Measurements from ENCODE around the gene RUNX2. TPM values are rescaled to one million over a fixed set of nuclear protein-coding genes. Genes with fewer than 3 reads are reported as not detected.
A peak's percentile ranks its signal among the peaks of the same experiment; 100 is the strongest.

The RUNX2 gene
- total RNA-seq, 2 donors from 2014 or later, result 6.7 to 29.5 TPM

DNA sequence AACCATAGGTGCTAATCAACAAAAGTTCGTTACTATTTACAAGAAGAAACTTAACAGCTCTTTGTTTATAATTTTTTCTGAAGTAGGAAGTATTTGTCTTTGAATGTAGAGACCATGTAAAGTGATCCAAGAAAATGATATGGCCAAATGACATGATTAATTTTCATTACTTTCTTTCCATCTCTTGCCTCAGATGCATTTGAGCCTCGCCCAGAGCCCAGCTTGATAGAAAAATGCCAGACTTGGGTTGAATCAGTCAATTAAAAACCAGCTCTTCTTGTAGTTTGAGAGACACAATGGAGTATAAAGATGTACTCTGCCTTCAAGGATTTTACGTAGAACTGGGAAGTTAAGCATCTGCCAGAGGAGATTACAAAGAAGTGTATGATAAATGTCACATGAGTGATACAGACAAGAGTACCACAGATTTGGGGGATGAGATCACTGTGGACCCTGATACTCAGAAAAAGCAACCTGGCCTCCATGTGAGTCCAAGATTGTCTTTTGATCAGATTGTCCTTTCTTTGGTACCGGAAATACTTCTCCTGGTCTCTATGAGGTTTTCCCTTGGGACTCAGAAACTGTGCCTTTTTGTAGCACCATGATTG lies 142.1 kb downstream of the RUNX2 start:
- H3K27ac Mint-ChIP-seq, result peak overlapping the region in 1 of 2 donors; percentile 38
- no peaks in the 10 kb centered on the region for H3K36me3 Mint-ChIP-seq
- no peak overlapping the region for H3K4me3 Mint-ChIP-seq
- DNase-seq (ENCODE audit: low spot score) (no peak), ATAC-seq (no peak)
- H3K4me1 Mint-ChIP-seq (ENCODE audit: low read depth in 2 of 2), result peaks cover 4 to 39% of the 10 kb centered on the region in 2 donors
- H3K9me3 Mint-ChIP-seq, result no peaks in the 10 kb centered on the region
- peaks cover 0 to 5% of the 10 kb centered on the region in 2 donors for H3K27me3 Mint-ChIP-seq

DNA sequence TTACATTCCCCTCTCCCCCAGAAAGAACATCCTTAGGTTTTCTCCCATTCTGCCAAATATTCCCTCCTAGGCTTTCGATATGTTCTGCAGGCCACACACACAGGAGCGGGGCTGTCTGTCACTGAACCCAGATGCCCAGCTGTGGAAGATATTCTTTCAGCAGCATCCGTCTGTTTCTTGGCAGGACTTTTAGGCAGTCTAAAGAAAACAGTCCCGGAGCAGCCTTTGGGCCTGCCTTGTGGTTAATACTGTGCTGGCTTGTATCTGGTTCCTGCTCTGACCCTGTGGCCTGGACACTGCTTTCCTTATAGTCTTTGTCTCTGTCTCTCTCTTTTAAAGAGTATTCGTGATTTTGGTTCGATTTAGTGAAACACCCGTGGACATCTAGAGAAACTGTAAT lies 144.3 kb downstream of the RUNX2 start:
- peaks cover 4 to 39% of the 10 kb centered on the region in 2 donors for H3K4me1 Mint-ChIP-seq (ENCODE audit: low read depth in 2 of 2)
- H3K36me3 Mint-ChIP-seq, result no peaks in the 10 kb centered on the region
- H3K4me3 Mint-ChIP-seq, result peak overlapping the region; percentile 0
- ATAC-seq, result no peak
- DNase-seq (ENCODE audit: low spot score), result no peak
- H3K27me3 Mint-ChIP-seq, result peaks cover 0 to 2% of the 10 kb centered on the region in 2 donors
- H3K27ac Mint-ChIP-seq, result peak overlapping the region in 1 of 2 donors; percentile 38
- no peaks in the 10 kb centered on the region for H3K9me3 Mint-ChIP-seq

DNA sequence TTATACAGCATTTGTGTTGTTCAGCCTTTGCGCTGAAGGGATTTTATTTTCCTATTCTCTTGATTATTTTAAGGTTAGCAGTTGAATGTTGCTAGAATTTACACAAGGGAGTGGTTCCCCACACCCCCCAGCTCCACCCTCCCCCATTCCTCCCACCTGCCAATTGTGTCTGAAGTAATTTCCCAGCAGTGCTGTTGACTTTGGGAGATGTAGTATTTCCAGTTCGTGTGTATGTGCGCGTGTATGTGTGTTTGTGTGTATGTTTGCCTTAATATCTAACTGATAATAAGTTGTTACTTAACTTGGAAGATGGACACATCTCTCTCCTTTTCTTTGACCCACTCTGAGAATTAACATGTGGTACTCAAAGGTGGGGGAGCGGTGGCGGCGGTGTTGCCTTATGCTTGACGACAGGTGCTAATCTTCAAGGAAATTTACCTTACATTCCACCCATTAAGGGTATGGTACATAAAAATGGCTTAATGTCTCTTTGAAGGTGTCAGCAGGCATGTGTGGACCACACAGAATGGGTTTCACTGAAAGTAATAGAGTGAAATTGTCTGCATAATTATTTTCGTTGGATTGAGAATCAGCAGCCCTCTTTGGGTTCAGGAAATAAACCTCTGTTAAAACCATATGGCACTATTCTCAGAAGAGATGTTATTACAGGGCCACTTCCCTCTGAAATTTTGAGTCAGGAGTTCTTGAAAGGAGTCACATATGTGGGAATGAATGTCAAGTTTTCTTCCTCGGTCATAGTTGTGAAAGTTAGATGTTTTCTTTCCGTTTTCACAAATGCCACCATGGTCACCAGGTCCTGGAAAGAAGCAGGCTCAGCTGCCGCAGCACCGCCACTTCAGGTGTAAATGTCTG lies 145.2 kb downstream of the RUNX2 start:
- Mint-ChIP-seq H3K4me1 (ENCODE audit: low read depth in 2 of 2) (peaks cover 4 to 33% of the 10 kb centered on the region in 2 donors), H3K4me3 (peak overlapping the region; percentile 21), H3K36me3 (no peaks in the 10 kb centered on the region), H3K27me3 (no peaks in the 10 kb centered on the region), H3K9me3 (no peaks in the 10 kb centered on the region), H3K27ac (peak overlapping the region in 1 of 2 donors; percentile 38)
- ATAC-seq (peak in 1 of 2 donors; percentile 63), DNase-seq (ENCODE audit: low spot score) (no peak)

GRCh38 chr6:45474376-45474775 lies 146.2 kb downstream of the RUNX2 start:
- Mint-ChIP-seq H3K27me3 (no peaks in the 10 kb centered on the region), H3K4me3 (no peak overlapping the region), H3K4me1 (ENCODE audit: low read depth in 2 of 2) (peaks cover 4 to 33% of the 10 kb centered on the region in 2 donors), H3K36me3 (no peaks in the 10 kb centered on the region), H3K27ac (peak overlapping the region in 1 of 2 donors; percentile 38), H3K9me3 (no peaks in the 10 kb centered on the region)
- DNase-seq (ENCODE audit: low spot score) (no peak), ATAC-seq (no peak)

DNA sequence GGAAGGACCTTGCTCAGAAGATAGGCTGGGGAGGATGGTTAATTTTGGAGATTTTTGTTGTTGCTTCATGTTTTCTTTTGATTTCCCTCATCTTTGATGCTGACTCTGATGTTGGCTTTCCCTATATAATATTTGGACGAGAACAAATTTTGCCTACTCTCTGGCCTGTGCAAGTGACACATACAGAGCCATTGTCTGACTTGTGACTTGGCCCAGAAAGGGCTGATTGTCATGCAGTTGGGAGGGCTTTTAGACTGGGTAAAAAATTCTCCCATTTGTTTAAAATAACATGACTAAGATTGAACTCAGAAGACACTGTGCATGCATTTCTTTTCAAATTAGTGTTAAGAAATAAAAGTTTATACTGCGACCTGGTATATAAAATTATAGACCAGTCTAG lies 148.2 kb downstream of the RUNX2 start:
- H3K27ac Mint-ChIP-seq, result no peak overlapping the region

GRCh38 chr6:45477278-45477677 lies 149.1 kb downstream of the RUNX2 start:
- Mint-ChIP-seq H3K9me3 (no peaks in the 10 kb centered on the region), H3K4me1 (ENCODE audit: low read depth in 2 of 2) (peaks cover 0 to 38% of the 10 kb centered on the region in 2 donors), H3K4me3 (no peak overlapping the region), H3K36me3 (peaks cover 6% of the 10 kb centered on the region), H3K27me3 (no peaks in the 10 kb centered on the region), H3K27ac (no peak overlapping the region)
- no peak for ATAC-seq
- no peak for DNase-seq (ENCODE audit: low spot score)

More for the DNA sequence above, 148.2 kb downstream of the RUNX2 start:
- Mint-ChIP-seq H3K4me1 (ENCODE audit: low read depth in 2 of 2) (peaks cover 0 to 41% of the 10 kb centered on the region in 2 donors), H3K36me3 (peaks cover 6% of the 10 kb centered on the region), H3K9me3 (no peaks in the 10 kb centered on the region), H3K4me3 (no peak overlapping the region), H3K27me3 (no peaks in the 10 kb centered on the region)
- DNase-seq (ENCODE audit: low spot score), result no peak
- ATAC-seq, result no peak

GRCh38 chr6:45477790-45478189 lies 149.7 kb downstream of the RUNX2 start:
- Mint-ChIP-seq H3K4me1 (ENCODE audit: low read depth in 2 of 2) (peaks cover 0 to 33% of the 10 kb centered on the region in 2 donors), H3K27me3 (no peaks in the 10 kb centered on the region), H3K4me3 (no peak overlapping the region), H3K36me3 (peaks cover 6% of the 10 kb centered on the region), H3K9me3 (no peaks in the 10 kb centered on the region), H3K27ac (no peak overlapping the region)
- no peak for DNase-seq (ENCODE audit: low spot score)
- no peak for ATAC-seq

DNA sequence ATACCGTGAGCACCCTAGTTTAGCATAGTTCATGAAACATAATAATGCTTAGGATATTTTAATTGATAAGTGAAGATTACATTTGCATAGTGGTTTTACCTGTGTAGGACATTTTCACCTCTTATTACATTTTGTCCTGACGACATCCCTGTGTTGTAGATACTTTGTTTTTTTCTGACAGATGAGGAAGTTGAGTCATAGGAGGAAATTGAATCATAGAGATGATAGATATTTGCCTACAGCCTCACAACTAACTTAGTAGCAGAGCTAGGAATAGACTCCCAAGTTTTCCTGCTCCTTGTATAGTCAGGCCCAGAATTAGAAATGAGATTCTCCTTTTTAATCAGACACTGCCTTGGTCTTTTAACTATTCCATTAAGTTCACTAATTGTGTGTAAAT lies 150.1 kb downstream of the RUNX2 start:
- H3K4me1 Mint-ChIP-seq (ENCODE audit: low read depth in 2 of 2), result peaks cover 0 to 28% of the 10 kb centered on the region in 2 donors
- no peaks in the 10 kb centered on the region for H3K27me3 Mint-ChIP-seq
- peaks cover 6% of the 10 kb centered on the region for H3K36me3 Mint-ChIP-seq
- ATAC-seq (peak; percentile 55 to 66), DNase-seq (ENCODE audit: low spot score) (no peak)
- no peak overlapping the region for H3K4me3 Mint-ChIP-seq
- H3K9me3 Mint-ChIP-seq, result no peaks in the 10 kb centered on the region
- H3K27ac Mint-ChIP-seq, result no peak overlapping the region

GRCh38 chr6:45479834-45480751 lies 152.0 kb downstream of the RUNX2 start:
- Mint-ChIP-seq H3K27ac (peak overlapping the region in 1 of 2 donors; percentile 63), H3K36me3 (peaks cover 6% of the 10 kb centered on the region), H3K27me3 (no peaks in the 10 kb centered on the region), H3K4me3 (peak overlapping the region; percentile 38), H3K9me3 (no peaks in the 10 kb centered on the region), H3K4me1 (ENCODE audit: low read depth in 2 of 2) (peaks cover 0 to 32% of the 10 kb centered on the region in 2 donors)
- peak; percentile 59 to 76 for ATAC-seq
- no peak for DNase-seq (ENCODE audit: low spot score)

- Mint-ChIP-seq H3K27me3 (no peaks in the 10 kb centered on the region), H3K4me1 (ENCODE audit: low read depth in 2 of 2) (peaks cover 0 to 37% of the 10 kb centered on the region in 2 donors), H3K9me3 (no peaks in the 10 kb centered on the region), H3K36me3 (peaks cover 6% of the 10 kb centered on the region), H3K4me3 (peak overlapping the region; percentile 38), H3K27ac (peak overlapping the region in 1 of 2 donors; percentile 63)
- ATAC-seq (no peak), DNase-seq (ENCODE audit: low spot score) (no peak)
Measured at GRCh38 chr6:45480752-45481415, 152.8 kb downstream of the RUNX2 start.

DNA sequence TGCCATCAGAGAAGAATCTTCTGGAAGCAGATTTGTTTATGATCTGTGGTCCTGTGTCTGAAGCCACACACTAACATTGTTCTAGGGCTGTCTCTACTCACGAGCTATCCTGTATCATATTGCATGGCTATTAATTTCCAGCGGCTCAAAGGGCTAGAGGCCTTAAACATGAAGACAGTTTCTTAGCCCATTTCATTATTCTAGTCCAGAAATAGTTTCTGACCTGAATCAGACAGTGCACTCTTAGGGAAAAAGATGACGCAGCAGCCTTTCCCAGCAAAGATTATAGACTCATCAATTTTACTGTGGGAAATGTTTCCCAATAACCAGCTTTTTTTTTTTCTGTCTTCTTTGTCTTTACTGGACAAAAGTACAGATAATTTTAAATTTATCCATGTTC lies 154.9 kb downstream of the RUNX2 start:
- H3K27ac Mint-ChIP-seq, result no peak overlapping the region
- H3K36me3 Mint-ChIP-seq, result peaks cover 6% of the 10 kb centered on the region
- H3K4me3 Mint-ChIP-seq, result no peak overlapping the region
- H3K9me3 Mint-ChIP-seq, result no peaks in the 10 kb centered on the region
- no peaks in the 10 kb centered on the region for H3K27me3 Mint-ChIP-seq
- no peak for ATAC-seq
- no peak for DNase-seq (ENCODE audit: low spot score)
- peaks cover 0 to 57% of the 10 kb centered on the region in 2 donors for H3K4me1 Mint-ChIP-seq (ENCODE audit: low read depth in 2 of 2)

DNA sequence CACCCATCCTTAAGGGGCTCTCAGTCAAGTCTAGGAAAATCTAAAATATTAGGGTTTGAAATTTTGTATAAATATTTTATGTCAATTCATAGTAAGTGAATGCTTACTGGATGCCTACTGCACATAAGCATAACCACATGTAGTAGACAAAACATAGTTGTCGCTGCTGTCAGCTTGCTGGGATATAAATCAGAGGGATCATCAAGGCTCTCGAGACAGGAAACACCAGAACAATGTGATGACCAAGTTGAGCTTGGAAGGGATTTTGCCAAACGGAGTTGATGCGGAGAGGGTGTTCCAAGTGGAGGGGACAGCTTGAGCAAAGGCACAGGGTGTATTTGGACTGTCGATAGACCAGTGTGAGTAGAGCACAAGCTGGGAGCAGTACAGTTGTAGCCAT lies 155.4 kb downstream of the RUNX2 start:
- H3K36me3 Mint-ChIP-seq, result peaks cover 6% of the 10 kb centered on the region
- ATAC-seq, result no peak
- no peaks in the 10 kb centered on the region for H3K9me3 Mint-ChIP-seq
- DNase-seq (ENCODE audit: low spot score), result no peak
- no peak overlapping the region for H3K4me3 Mint-ChIP-seq
- no peaks in the 10 kb centered on the region for H3K27me3 Mint-ChIP-seq
- no peak overlapping the region for H3K27ac Mint-ChIP-seq
- peaks cover 0 to 60% of the 10 kb centered on the region in 2 donors for H3K4me1 Mint-ChIP-seq (ENCODE audit: low read depth in 2 of 2)

GRCh38 chr6:45486736-45487135 lies 158.6 kb downstream of the RUNX2 start:
- Mint-ChIP-seq H3K36me3 (no peaks in the 10 kb centered on the region), H3K4me3 (peak overlapping the region; percentile 50), H3K27ac (peak overlapping the region in 1 of 2 donors; percentile 3), H3K4me1 (ENCODE audit: low read depth in 2 of 2) (peaks cover 3 to 59% of the 10 kb centered on the region in 2 donors), H3K27me3 (no peaks in the 10 kb centered on the region), H3K9me3 (no peaks in the 10 kb centered on the region)
- ATAC-seq, result peak; percentile 81 to 91
- DNase-seq (ENCODE audit: low spot score), result no peak
